Measurements from ENCODE around the gene HOXC4. TPM values are rescaled to one million over a fixed set of nuclear protein-coding genes. Genes with fewer than 3 reads are reported as not detected.

HOXC4 gene
- total and polyA plus RNA-seq, 2 of the 4 experiments (the other 2 are of a cell fraction), result under 0.01 to 0.26 TPM

DNA sequence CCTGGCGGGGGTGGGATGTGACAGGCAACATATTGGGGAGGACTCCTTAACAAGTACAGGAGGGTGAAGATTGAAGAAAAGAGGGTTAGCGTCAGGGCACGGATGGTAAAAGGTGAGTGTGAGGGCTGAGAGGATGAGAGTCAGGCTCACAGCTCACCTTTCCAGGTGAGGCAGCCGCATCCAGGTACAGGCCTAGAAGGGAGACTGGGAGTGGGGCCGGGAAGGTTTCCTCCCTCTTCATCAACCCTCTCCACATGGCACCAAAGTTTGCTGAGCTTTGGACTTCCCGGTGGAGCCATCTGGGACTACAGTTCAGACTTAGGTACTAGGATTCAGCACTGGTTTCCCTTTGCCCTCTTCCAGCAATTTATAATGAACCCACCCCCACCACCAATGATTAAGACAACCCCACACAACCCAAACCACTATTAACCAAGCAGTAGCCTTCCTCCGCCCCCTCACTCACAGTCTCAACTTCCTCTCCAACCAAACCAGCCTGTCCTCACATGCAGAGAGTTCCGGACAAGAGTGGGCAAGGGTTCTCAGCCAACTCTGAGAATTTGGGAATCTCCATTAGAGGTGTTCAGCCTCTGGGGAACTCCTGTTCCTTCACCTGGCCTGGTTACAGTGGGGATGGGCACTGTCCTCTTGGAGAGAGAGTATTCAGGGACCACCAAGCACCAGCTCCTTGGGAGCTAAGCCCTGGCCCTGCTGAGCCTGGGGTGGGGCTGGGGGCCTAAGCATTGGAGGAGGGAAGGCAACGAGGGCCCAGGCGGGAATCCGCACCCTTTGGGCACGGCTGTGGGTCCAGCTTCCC is 2.4 kb upstream of the HOXC4 start:
- H4K5ac ChIP-seq (ENCODE audit: low read depth, low read length), result no peak overlapping the region
- TF ChIP-seq SMC3 (IDR thresholded peaks at IDR 0.05; ENCODE audit: low read depth, low read length) (no peak), CHD1 (IDR thresholded peaks at IDR 0.05; ENCODE audit: low read depth, low read length) (no peak), CTCF (conservative IDR thresholded peaks at IDR 0.05; ENCODE audit: low read depth, low read length) (no peak), MXI1 (IDR thresholded peaks at IDR 0.05; ENCODE audit: borderline replicate concordance, low read depth, low read length) (no peak), RCOR1 (IDR thresholded peaks at IDR 0.05; ENCODE audit: insufficient replicate concordance, low read length) (no peak), NFE2L2 (IDR thresholded peaks at IDR 0.05; ENCODE audit: low read depth, low read length) (no peak)
- H2BK5ac ChIP-seq (ENCODE audit: low read depth, low read length, poor library complexity, severe bottlenecking), result no peak overlapping the region
- no peak overlapping the region for H3K27ac ChIP-seq (ENCODE audit: insufficient read depth, low read length)
- no peaks in the 10 kb centered on the region for H3K36me3 ChIP-seq (ENCODE audit: control insufficient read depth, insufficient read depth, low read length)
- peaks cover 77% of the 10 kb centered on the region for H3K27me3 ChIP-seq (ENCODE audit: control insufficient read depth, insufficient read depth, low read length)
- ATAC-seq (ENCODE audit: low read depth), result no peak
- intact Hi-C loops (cut with micrococcal nuclease) (no loop called here), in situ Hi-C loops (cut with MboI; ENCODE audit: low sequenced_read_pairs) (no loop called here), dilution Hi-C loops (cut with HindIII; ENCODE audit: low sequenced_read_pairs, unreplicated experiment) (no loop called here)
- H3K4me3 ChIP-seq (ENCODE audit: insufficient read depth, low read depth, low read length), result no peak overlapping the region
- H3K14ac ChIP-seq (replicated peaks; ENCODE audit: low read depth, low read length), result no peak overlapping the region
- no peak overlapping the region for H4K91ac ChIP-seq (ENCODE audit: insufficient read depth, low read depth, low read length)
- H3K18ac ChIP-seq (ENCODE audit: low read depth, low read length), result no peak overlapping the region
- H3K4ac ChIP-seq (ENCODE audit: low read depth, low read length), result no peak overlapping the region
- no peak overlapping the region for H3K56ac ChIP-seq (ENCODE audit: extremely low read depth, insufficient read depth, low read length)
- H2AK9ac ChIP-seq (replicated peaks; ENCODE audit: low read depth, low read length, poor library complexity), result no peak overlapping the region
- no peak overlapping the region for H2BK20ac ChIP-seq (ENCODE audit: low read depth, low read length)
- ChIA-PET CTCF (no interaction called here), POLR2A (ENCODE audit: unreplicated experiment) (no interaction called here)
- no peak overlapping the region for H2AFZ ChIP-seq (replicated peaks; ENCODE audit: low read length, poor library complexity)
- H3K79me1 ChIP-seq (ENCODE audit: low read depth in 1 of 2, low read length in 2 of 2), result no peaks in the 10 kb centered on the region
- H2BK120ac ChIP-seq (ENCODE audit: low read depth, low read length), result no peak overlapping the region
- 81% methylated on average over 3 of the region's 12 CpGs; no CpG with 5 or more reads in 1 of the 2 experiments for WGBS, 2 experiments (ENCODE audit: extremely low coverage in 2 of 2, insufficient read length in 1 of 2)
- H3K23ac ChIP-seq (ENCODE audit: low read depth, low read length), result no peak overlapping the region
- H2BK15ac ChIP-seq (ENCODE audit: low read depth, low read length), result no peak overlapping the region
- H3K9me3 ChIP-seq (ENCODE audit: control insufficient read depth, insufficient read depth, low read length), result no peaks in the 10 kb centered on the region
- H3K4me2 ChIP-seq (ENCODE audit: low read depth, low read length), result no peak overlapping the region
- no peaks in the 10 kb centered on the region for H3K4me1 ChIP-seq (ENCODE audit: control insufficient read depth, insufficient read depth, low read length)
- no peak overlapping the region for H2AK5ac ChIP-seq (ENCODE audit: low read depth, low read length)
- no peaks in the 10 kb centered on the region for H3K9me1 ChIP-seq (ENCODE audit: insufficient read depth, low read length)
- no peaks in the 10 kb centered on the region for H4K20me1 ChIP-seq (ENCODE audit: insufficient read depth, low read length)
- BruUV-seq (replicated peaks), result no TSS peak
- no peak overlapping the region for H3K9ac ChIP-seq (ENCODE audit: low read depth, low read length)
- no peak for DNase-seq
- H4K8ac ChIP-seq (ENCODE audit: low read depth in 2 of 2, low read length in 2 of 2), result no peak overlapping the region
